ENCODE data around the gene PTGR3. TPM values are rescaled to one million over a fixed set of nuclear protein-coding genes. Genes with fewer than 3 reads are reported as not detected.

The PTGR3 gene
- total RNA-seq, 3 donors from 2014 or later, result 8.9 to 12.8 (median 9.2) TPM

DNA sequence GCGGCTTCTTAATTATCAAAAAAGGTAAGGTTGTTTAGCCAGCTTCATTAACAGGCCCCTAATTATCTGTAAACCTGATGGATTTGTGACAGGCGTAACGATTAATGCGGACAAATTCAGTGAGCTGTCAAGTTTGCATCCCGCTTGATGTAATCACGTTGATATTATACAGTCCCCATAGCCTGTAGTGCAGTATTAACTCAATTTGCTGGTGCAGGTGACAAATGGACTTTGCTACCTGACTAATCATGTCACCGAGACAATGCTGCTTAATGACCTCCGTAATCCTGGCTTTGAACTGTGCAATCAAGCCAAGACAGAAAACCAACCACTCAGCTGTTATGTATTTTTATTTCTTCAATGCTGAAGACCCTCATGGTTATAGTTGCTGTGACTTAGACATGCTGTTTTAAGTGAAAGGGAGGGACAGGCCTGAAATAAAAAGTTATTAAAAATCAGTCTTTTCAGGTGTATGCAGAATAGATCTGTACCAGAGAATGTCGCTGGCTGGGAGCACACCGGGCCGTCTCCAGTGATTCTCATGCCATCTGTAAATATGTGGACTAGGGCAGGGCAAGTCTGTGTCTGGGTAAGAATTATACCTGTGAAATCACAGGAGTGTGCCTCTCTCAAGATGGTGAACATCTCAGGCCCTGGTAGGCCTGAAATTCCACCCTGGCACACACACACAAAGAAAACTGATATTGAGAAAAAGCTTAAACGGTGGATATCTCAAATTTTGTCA, 6.0 kb upstream of the PTGR3 start:
- Mint-ChIP-seq H3K9me3 (no peaks in the 10 kb centered on the region), H3K27me3 (ENCODE audit: low read depth) (no peaks in the 10 kb centered on the region), H3K36me3 (ENCODE audit: insufficient read depth) (no peaks in the 10 kb centered on the region), H3K4me1 (ENCODE audit: low read depth) (peaks cover 76% of the 10 kb centered on the region), H3K4me3 (no peak overlapping the region)
- ATAC-seq, result no peak
- no peak for DNase-seq

DNA sequence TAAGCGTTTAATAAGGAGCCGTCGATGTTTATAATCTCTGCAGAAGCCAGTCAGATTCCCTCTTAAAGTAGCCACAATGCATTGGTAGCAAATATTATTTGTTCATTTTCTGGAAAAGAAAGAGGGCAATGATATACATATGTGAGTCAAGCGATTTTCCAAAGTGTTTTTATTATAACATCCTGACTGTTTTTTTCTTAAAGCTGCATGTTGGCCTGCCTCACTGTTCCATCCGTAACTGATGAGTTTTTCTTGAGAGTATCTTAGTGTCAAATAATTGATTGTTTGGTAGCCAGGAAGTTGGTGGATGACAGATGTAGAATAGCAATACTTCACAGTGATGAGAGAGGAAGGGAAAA, 5.4 kb upstream of the PTGR3 start:
- H3K36me3 Mint-ChIP-seq (ENCODE audit: insufficient read depth), result no peaks in the 10 kb centered on the region

DNA sequence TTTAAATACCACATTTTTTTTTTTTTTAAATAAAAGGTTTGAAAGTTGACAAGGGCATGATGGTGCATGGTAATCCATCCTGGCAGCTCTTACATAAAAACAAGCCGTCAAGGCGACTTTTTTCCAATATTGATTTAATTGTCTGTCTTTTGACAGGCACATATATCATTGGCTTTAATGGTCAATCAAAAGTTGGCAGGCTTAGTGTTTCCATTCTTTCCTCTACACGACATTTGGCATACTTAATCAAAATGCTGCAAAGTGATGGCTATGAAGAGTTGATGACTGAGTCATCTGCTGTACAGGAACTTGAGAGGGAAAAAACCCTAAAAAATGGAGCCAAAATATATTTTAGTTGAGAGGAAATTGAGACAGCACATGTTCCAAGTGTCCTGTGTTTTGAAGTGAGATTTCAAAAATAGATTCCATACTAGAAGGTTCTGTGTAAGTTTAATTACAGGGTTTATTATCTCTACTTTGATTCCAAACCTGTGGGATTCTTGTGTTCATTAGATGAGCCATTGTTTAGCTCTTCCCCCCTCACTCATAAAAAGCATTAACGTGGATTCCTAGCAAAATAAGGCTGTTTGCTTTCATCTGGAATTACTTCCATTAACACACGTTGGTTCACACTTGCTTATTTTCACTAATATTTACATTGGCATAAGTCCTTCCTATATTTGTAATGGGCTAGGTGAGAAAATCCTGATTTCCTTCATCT, 4.8 kb upstream of the PTGR3 start:
- DNase-seq, result no peak
- Mint-ChIP-seq H3K4me1 (ENCODE audit: low read depth) (peaks cover 67% of the 10 kb centered on the region), H3K9me3 (no peaks in the 10 kb centered on the region), H3K36me3 (ENCODE audit: insufficient read depth) (no peaks in the 10 kb centered on the region), H3K4me3 (peak overlapping the region; percentile 16), H3K27me3 (ENCODE audit: low read depth) (no peaks in the 10 kb centered on the region)
- ATAC-seq, result no peak

More for the DNA sequence above, 5.4 kb upstream of the PTGR3 start:
- ATAC-seq, result no peak
- Mint-ChIP-seq H3K9me3 (no peaks in the 10 kb centered on the region), H3K4me3 (no peak overlapping the region), H3K4me1 (ENCODE audit: low read depth) (peaks cover 72% of the 10 kb centered on the region), H3K27me3 (ENCODE audit: low read depth) (no peaks in the 10 kb centered on the region)
- no peak for DNase-seq

DNA sequence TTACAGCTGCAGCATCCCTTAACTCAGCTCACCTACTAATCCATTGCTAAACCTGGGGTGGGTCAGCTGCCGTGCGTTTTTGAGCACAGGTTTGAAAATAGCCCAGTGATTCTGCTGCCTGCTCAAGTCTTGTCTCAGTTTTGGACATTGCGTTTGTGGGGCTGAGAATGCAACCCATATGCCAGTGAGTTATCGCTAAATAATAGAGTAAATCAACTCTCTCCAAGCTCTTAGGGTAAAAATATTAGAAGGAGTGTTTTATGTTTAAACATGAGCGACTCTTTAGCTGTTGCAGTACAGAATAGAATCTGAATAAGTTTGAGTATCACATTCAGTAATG, 3.8 kb upstream of the PTGR3 start:
- H3K4me1 Mint-ChIP-seq (ENCODE audit: low read depth), result peaks cover 66% of the 10 kb centered on the region
- H3K36me3 Mint-ChIP-seq (ENCODE audit: insufficient read depth), result no peaks in the 10 kb centered on the region
- no peaks in the 10 kb centered on the region for H3K9me3 Mint-ChIP-seq
- no peak for DNase-seq
- ATAC-seq, result no peak
- no peaks in the 10 kb centered on the region for H3K27me3 Mint-ChIP-seq (ENCODE audit: low read depth)
- peak overlapping the region; percentile 84 for H3K4me3 Mint-ChIP-seq

DNA sequence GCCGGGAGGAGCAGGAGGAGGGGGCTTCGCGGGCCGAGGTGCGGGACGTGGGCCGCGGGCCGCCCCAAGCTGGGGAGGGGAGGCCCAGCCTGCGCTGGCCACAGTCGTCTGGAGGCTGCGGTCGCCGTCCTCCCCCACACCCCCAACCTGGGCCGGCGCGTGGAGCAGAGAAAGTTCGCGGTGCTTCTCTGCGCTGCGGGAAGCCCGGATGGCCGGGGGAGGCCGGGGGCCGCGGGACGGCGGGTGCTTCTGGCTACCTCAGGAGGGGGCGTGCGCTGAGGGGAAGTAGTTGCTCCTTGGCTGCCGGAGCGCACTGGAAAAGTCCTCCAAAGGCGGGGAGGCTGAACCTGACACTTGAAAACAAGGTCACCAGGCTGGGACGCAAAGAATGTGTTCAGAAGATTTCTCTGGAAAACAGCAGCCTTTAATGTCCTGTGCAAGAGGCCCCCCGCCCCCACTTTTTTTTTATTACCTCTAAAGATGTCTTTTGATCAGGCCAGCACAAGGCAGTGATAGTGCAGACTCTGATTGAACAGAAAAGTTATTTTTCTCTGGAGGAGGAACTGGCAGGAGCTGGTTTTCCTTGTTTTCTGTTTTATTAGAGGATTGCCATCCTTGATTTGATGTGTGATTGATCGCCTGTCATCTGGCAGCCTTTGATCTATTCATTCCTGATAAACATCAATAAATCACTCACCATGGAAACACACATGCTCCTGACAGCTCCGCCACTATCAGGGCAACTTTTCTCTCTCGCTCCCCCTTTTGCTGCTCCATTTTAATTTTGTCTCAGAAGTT, 3.2 kb upstream of the PTGR3 start:
- no peak for ATAC-seq
- Mint-ChIP-seq H3K36me3 (ENCODE audit: insufficient read depth) (no peaks in the 10 kb centered on the region), H3K27me3 (ENCODE audit: low read depth) (no peaks in the 10 kb centered on the region), H3K4me1 (ENCODE audit: low read depth) (peaks cover 66% of the 10 kb centered on the region), H3K4me3 (peak overlapping the region; percentile 84), H3K9me3 (no peaks in the 10 kb centered on the region)
- no peak for DNase-seq

DNA sequence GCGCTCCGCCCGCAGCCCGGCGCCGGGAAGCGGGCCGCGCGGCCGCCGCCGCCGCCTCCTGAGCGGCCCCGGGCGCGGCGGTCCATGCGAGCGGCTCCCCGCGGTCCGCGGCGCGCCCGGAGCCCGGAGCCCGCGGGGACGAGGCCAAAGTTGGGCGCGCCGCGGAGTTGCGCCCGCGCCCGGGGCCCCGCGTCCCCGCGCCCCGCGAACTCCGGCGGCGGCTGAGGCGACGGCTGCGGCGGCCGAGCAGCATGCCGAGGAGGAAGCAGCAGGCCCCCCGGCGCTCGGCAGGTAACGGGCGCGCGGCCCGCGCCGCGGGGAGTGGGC, 2.6 kb upstream of the PTGR3 start:
- no peak overlapping the region for H3K4me3 Mint-ChIP-seq
- DNase-seq, result no peak
- no peak for ATAC-seq
- peaks cover 67% of the 10 kb centered on the region for H3K4me1 Mint-ChIP-seq (ENCODE audit: low read depth)
- no peaks in the 10 kb centered on the region for H3K27me3 Mint-ChIP-seq (ENCODE audit: low read depth)
- H3K9me3 Mint-ChIP-seq, result no peaks in the 10 kb centered on the region
- no peaks in the 10 kb centered on the region for H3K36me3 Mint-ChIP-seq (ENCODE audit: insufficient read depth)

DNA sequence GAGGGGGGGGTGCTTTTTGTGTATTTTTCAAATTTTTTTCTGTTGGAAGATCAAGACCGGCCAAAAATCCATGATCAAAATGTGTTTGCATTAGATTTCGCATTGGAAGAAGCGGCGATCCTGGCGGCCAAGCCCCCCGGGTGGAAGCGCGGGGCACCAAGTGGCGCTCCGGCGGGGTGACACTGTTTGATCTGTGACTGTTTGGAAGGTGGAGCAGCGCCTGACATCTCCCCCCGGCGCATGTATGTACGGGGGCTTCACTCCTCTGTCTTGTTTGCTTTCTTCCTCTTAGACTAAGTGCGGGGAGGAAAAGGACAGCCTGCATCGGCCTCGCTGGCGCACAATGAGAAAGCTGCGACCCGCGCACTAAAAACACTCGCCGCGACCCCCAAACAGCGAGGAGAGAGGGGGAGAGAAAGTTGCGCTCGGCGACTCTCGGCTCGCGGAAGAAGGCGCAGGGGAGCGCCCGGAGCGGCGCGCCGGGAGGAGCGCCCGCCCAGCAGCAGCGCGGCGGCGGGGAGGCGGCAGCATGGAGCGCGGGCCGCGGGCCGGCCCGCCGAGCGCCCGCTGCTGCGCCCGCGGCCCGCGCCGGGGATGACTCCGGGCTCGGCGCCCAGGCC, 2.2 kb upstream of the PTGR3 start:
- Mint-ChIP-seq H3K36me3 (ENCODE audit: insufficient read depth) (no peaks in the 10 kb centered on the region), H3K9me3 (no peaks in the 10 kb centered on the region), H3K4me3 (peak overlapping the region; percentile 98), H3K4me1 (ENCODE audit: low read depth) (peaks cover 67% of the 10 kb centered on the region), H3K27me3 (ENCODE audit: low read depth) (no peaks in the 10 kb centered on the region)
- ATAC-seq (peak in 1 of 2 donors; percentile 6), DNase-seq (no peak)

DNA sequence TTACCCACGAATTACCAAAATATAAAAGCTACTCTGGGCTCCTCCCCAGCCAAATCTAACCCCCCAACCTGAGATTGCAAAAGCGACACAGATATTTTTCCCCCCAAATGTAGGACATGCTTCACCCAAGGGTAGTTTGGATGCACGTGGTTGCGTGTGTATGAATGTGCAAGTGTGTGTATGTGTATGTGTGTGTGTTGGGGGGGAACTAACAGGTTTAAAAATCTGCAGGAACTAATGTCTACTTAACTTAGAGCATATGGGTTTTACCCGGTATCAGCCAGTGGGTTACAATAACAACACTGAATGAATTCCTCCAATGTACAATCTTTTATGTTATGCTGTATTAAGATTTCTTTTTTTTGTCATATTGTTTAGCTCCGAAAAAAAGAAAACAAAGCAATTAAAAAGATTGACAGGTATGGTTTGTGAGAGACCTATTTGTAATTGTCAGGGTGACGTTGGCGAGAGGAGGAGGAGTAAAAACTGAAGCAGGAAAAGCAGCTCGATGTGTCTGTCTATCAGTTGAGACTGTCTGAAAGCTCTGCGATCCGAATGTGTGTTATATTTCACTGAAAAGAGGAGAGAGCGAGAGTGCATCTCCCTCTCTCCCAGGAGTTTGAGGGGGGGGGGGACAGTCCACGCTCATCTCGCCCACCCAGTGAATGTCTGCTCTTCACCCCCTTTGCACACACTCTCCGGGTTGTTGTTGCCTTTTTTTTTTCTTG, 1.5 kb upstream of the PTGR3 start, which contains the start of gene TSHZ1:
TSHZ1 (plus strand) TSS at position 524 of the 728 bp plus-strand sequence. CDS start 1,080 bp downstream, outside the sequence.
- ATAC-seq (peak; percentile 17 to 24), DNase-seq (no peak)
- peaks cover 68% of the 10 kb centered on the region for H3K4me1 Mint-ChIP-seq (ENCODE audit: low read depth)
- no peaks in the 10 kb centered on the region for H3K27me3 Mint-ChIP-seq (ENCODE audit: low read depth)
- no peaks in the 10 kb centered on the region for H3K36me3 Mint-ChIP-seq (ENCODE audit: insufficient read depth)
- H3K9me3 Mint-ChIP-seq, result no peaks in the 10 kb centered on the region
- peak within 1 kb of the TSS; percentile 98 for H3K4me3 Mint-ChIP-seq

DNA sequence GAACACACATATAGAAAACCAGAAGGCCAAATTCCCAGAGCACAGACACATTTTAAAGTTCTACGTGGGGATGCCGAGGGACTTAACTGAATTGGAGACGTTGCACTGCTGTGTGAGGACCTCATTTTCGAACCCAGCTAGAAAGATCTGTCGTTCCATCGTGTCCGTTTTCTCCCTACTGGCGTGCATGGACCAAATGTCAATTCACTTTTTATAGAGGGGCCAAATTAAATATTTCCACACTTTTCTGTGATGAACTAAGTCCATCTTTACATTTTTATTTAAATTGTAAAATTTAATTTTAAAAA, 966 bp upstream of the PTGR3 start:
- Mint-ChIP-seq H3K4me3 (peak overlapping the region; percentile 98), H3K36me3 (ENCODE audit: insufficient read depth) (no peaks in the 10 kb centered on the region), H3K27me3 (ENCODE audit: low read depth) (no peaks in the 10 kb centered on the region), H3K9me3 (no peaks in the 10 kb centered on the region), H3K4me1 (ENCODE audit: low read depth) (peaks cover 68% of the 10 kb centered on the region)
- ATAC-seq, result no peak
- DNase-seq, result no peak

DNA sequence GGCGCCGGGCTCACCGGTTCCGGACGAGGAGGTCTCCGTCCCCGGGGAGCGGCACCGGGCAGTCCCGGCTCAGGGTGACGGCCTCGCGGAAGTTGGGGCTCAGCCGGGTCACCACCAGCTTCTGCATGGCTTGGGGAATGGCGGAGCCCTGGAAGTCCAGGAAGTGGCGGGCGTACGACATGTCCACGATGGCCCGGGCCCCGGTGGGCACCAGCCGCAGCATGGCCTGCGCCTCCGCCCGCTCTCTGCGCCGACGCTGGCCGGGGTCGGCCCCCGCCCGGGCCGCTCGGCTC, 157 bp downstream of the PTGR3 start:
- Mint-ChIP-seq H3K9me3 (no peaks in the 10 kb centered on the region), H3K36me3 (ENCODE audit: insufficient read depth) (no peaks in the 10 kb centered on the region), H3K4me1 (ENCODE audit: low read depth) (peaks cover 58% of the 10 kb centered on the region), H3K27me3 (ENCODE audit: low read depth) (no peaks in the 10 kb centered on the region), H3K4me3 (peak overlapping the region; percentile 93)
- no peak for DNase-seq
- peak in 1 of 2 donors; percentile 6 for ATAC-seq

DNA sequence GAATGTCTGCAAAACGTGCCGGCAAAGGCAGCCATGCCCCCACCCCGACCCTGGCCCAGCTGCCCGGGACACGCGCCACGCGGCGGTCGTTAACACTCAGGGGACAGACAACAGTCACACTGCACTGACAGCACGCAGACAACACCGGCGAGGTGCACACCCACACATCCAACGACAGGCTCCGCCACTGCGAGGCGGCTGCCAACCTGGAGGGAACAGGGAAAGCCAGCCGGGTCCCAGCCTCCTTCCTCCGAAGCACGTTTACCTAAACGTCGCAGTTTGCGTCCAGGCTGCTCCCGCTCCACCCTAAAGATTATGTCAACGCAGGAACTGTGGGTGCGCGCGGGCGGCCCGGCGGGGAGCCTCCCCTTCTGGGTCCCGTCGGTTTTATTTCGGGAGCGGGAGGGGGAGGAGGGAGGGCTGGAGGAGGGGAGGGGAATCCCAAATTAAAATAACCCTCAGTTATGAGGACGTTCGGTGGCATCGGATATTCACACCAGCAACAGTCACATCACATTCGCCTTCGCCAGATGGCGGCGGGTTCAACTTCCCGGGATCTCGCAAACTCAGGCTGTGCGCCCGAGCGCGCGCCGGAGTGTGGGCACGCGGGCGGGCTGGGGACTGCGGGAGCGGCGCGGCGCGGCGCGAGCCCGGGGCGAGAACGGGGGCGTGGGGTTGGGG, 644 bp downstream of the PTGR3 start:
- Mint-ChIP-seq H3K9me3 (no peaks in the 10 kb centered on the region), H3K36me3 (ENCODE audit: insufficient read depth) (no peaks in the 10 kb centered on the region), H3K4me3 (peak overlapping the region; percentile 93), H3K27me3 (ENCODE audit: low read depth) (no peaks in the 10 kb centered on the region), H3K4me1 (ENCODE audit: low read depth) (peaks cover 53% of the 10 kb centered on the region)
- DNase-seq (peak; percentile 33), ATAC-seq (peak; percentile 7 to 10)

DNA sequence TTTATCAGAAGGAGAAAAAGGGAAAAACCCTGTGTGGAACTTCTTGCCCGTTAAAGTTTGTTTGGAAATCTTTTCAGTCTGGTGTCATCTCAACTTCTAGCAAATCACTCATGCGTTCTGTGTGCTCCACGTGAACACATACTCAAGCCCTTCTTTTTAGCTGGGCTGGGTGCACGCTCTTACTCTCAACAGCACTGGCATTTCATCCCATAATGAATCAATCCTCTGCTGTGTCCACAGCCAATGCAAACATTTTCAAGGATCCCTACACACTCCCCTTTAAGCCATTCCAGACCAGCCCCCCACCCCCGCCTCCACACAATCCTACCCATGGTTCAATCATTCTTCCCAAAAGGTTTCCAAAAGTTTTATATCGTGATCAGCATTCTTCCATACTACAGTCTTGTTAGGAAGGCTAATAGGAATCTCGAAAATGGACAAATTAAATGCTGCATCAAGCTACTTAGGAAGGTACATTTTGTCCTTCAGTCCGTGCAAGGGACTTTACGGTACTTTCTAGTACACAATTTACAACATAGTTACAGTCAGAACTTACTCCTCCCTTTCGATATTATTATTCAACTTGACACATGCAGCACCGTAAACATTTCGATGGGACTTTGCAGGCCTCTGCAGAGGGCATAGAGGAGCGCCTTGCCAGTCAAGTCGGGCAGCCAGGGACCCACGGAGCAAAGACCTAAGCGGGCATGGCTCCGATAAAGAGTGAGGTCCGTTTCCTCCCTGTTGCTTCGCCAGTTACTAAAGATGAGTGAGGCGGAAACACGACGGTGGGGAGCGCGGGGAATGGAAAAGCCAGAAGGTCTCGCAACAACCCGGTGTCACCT, 1.4 kb downstream of the PTGR3 start:
- Mint-ChIP-seq H3K9me3 (no peaks in the 10 kb centered on the region), H3K36me3 (ENCODE audit: insufficient read depth) (no peaks in the 10 kb centered on the region), H3K4me1 (ENCODE audit: low read depth) (peaks cover 50% of the 10 kb centered on the region), H3K4me3 (peak overlapping the region; percentile 93), H3K27me3 (ENCODE audit: low read depth) (no peaks in the 10 kb centered on the region)
- ATAC-seq (peak; percentile 24 to 29), DNase-seq (no peak)
